Activated CD4-positive, CD25-positive, alpha-beta regulatory T cell treated with anti-CD3 and anti-CD28 coated beads, Interleukin-2, amount 50 U/mL, for 24 hours (primary cell): ENCODE data around the gene HOXB4.

ENCODE experiments used
- ATAC-seq, 2 donors: fragments of 150-1000 bp; cut with Tn5 transposase; one replicate each; pipeline ENCODE4 v1.10.0; 2021; ENCODE audit warnings: mild to moderate bottlenecking in 1 of 2, moderate library complexity in 1 of 2

HOXB4 gene

DNA sequence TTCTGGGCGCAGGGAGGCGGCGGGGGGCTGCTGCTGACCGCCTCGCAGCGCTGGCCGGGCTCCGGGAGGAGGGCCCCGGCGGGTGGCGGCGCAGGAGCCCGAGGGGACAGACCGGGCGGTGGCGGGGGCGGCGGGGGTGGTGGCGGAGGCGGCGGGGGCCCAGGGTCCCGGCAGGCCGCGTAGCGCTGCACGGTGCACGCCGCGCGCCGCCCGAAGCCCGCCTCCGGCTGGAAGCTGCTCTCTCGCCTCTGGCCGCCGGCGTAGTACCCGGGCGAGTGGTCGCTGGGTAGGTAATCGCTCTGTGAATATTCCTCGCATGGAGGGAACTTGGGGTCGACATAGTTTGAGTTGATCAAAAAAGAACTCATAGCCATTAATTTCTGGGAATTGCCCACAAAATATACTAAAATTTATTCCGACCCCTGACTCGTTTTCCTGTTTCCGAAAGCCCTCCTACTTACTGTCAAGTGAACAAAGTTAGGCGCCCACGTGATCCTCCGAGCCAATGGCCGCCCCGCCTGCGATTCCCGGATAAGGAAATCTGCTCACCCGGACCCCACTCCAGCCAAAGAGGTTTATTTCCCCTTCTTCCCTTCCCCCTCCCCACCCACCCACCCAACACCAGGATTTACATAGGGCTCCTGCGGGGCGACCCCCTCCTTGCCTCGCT lies at the start of gene HOXB4:
Gene HOXB4, minus strand, starts transcription at position 405 of the 670 bp plus-strand sequence. Its CDS starts 31 bp downstream, at position 374.
- ATAC-seq = peak; percentile 66 to 68

DNA sequence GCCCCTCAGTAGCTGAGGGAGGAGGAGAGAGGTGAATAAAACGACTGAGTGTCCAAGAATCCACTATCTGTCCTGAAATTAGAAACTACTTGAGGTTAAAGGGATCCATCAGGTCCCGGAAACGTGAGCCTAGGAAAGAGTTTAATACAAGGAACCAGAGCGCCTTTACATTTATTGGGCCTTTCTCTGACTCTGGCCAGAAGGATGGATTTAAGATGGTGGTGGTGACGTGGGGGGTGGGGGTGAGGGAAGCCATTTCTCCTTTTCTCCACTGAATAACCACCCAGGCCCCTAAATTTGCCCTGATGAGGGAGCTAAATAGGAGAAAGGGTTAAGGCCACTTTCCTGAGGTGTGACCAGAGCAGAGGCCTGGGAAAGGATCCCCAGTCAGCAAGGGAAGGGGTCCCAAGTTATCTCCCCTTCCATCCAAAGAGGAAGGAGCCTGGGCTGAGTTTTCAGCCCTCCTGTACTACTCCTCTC lies 49.0 kb upstream of the HOXB4 start:
- no peak for ATAC-seq

DNA sequence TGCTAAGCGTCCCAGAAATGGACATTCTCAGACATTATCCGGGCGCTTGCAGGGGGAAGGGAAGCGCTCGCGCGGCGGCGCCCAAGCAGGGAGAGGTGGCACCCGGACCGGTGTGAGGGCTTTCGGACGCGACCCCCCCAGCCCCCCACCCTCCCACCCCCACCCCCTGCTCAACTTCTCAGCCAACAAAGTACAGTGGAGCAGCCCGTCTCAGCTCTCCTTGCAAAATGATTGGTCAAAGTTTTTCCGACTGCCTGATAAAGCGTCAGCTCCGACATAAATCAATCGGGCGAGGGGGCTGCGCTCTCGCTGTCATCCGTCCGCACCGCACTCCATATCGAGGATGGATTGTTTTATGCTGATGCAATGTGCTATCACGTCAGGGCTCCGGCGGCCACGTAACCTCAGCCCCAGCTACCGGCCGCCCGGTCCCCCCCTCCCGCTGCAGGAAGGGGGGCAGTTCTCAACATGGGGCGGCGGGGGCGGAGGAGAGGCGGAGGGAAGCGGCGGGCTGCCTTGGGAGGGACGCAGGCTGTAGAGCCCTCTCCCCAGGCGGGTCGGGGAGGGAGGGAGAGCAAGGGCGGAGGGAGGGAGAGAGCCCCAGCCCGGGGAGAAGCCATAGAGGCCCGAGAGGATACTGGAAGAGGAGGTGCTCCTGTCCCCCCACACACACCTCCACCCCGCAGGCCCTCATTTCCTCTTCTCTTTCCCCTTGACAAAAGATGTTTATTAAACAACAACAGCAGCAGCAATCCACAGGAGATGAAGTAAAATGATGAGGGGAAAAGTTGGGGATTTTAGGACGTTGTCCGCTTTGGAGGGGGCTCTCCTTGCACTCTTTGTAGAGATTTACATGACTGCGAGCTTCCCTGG lies 48.3 kb upstream of the HOXB4 start, which contains the start of gene HOXB9:
Gene HOXB9, minus strand, starts transcription at position 114 of the 873 bp plus-strand sequence. Its CDS starts 89 bp downstream, at position 25.
- ATAC-seq = peak; percentile 58 to 61

DNA sequence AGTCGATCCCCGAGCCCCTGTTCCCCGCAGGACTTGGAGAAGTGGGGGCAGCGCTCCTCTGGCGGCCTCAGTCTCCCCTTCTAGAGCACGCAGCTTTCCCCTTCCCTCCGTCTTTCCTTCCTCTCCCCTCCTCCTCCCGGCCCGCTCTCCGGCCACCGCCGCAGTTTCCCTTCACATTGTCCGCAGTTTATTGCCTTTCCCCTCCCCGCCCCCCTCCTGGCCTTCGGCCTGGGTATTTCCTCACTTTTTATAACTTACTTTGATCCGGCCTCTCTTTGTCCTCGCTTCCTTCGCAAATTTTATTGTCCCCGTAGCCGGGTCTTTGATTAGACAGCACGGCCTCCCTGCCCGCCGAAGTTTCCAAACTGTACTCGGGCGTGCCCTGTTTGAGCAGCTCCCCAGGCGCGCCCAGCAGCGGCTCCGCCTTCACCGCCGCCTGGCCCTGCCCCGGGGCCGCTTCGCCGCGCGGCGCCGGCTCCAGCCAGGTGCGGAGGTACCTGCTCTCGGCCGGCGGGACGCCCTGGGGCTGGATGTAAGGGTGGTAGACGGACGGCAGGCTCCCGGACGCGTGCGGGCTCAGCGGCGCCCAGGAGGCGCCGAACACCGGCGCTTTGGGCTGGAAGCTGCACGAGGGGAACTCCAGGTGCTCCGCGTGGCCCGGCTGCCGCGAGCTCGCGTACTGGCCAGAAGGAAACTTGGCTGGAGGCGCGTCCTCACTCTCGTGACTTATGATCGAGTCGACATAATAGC lies 47.5 kb upstream of the HOXB4 start:
- ATAC-seq = peak; percentile 76 to 78

DNA sequence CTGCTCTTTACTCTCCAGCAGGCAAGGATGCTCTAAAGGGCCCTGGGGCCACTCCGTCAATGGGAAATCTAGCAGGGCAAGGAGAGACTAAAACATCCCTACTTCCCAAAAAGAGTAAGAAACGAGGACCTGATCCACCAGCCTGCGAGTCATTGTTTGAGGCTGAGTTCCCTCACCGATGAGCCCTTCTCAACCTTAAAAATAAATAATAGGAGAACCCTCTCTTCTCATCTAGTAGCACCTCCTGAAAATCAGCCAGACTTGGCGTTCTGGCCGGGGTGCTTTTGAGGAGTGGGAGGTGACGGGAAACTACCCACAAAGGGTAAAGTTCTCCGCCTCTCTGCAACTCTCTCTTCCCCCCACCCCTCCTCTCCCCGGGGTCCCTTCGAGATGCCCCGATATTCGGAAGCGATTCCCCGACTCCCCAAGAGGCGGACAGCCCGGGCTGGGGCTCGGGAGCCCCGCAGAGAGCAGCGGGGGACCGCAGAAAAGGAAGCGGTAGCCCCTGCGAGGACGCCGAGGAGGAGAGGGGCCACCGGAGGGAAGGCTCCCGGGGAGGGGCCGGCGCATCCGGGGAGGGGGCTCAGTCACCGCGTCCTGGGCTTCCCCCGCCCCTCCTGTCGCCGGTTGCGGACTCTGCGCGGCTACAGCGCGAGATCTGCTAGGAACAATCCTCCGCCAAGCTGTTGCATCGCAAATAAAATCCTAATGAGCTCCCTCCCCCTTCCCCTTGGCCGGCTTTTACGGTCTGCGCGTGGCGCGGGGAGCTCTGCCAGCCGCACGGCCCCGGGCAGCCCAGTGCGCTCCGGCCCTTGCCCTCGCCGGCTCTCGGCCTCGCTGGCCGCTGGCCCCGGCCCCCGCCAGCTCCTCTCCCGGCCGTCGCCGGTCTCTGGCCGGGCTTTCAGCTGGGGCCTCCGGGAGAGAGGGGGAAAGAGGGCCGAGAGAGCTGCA lies 46.7 kb upstream of the HOXB4 start:
- ATAC-seq = no peak

DNA sequence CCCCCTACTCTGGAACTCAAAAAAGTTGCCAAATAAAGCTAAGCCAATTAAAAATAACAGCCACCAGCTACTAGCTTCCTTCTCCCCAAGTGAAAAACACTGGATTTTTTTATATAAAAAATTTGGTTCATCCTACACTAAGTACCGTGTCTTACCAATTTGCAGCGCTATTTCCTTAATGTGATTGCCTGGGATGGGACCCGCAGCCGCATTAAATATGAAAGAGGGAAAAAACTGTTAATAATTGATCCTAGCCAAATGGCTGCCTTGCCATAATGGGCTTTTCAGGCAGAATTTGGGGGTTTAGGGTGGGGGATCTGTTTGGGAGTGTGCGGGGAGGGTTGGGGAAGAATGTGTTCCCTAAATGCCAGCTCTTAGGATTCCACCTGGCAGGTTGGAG lies 46.0 kb upstream of the HOXB4 start:
- ATAC-seq = no peak

DNA sequence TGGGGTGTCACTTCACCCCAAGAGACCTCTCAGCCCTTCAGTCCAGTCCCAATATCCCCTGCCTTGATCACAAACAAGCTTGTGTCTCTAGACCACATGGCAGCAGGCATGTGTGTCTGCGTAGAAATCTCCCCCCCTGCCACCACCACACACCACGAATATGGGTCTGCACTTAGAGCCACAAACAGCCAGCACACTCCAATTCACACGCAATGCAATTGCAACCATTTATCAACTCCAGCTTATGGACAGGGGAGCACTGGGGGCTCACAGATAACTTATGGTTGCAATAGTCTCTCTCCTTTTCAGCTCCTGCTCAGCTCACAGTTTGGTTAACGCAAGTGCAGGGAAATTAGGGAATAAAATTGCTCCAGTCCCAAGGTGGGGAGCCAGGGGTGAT lies 45.4 kb upstream of the HOXB4 start:
- no peak for ATAC-seq

DNA sequence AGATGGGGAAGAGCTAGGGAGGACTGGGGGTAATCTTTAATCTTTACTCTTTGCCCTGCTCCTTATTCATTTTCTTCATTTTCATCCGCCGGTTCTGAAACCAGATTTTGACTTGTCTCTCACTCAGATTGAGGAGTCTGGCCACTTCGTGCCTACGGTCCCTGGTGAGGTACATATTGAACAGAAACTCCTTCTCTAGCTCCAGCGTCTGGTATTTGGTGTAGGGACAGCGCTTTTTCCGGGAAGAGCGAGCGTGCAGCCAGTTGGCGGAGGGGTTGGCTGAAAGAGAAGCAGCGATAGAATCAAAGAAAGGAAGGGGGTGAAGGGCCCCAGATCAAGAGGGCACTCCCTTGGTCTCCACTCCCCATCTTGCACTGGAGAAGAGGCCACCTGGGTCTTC lies 44.7 kb upstream of the HOXB4 start:
- no peak for ATAC-seq

DNA sequence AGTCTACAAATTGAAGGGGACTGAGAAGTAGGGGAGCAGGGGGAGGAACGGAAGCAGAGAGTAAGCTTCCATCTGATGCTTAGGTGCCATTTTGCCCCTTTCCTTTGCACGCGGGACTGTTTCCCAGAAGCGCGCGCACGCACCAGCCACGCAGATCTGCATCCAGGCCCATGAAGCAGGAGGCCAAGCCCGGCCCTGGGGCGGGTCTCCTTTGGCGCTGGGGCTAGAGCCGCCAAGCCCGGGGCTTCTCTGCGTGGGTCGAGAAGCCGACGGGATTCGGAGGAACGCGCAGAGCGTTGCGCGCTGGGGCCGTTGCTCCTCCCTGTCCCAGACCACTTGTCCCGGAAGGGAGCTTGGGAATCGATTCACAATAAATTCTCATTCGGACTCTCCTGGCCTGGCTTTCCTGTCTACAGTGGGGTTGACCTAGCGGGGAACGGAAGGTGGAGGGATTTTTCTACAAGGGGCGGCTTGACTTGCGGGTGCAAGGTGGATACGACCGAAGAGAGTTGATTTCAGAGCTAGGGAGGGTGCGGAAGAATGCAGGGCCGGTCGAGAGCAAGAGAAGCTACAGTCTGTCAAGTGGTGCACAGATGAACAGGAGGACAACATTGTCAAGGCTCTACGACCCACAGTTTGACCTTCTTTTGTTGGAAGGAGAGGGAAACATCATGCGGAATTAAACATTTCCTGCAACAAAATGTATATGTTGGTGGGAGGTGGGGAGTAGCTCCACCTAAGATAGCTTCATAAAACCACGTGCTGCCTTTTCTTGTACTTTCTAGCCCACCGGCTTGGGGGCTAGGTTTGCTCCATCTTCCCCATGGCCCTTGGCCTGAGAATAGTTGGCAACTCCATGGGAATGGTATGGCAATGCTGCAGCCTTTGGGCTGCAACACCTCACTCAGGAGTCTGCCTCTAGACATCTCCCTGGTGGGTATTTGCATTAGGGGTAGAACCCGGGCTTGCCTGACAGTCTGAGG lies 43.6 kb upstream of the HOXB4 start:
- ATAC-seq = no peak

DNA sequence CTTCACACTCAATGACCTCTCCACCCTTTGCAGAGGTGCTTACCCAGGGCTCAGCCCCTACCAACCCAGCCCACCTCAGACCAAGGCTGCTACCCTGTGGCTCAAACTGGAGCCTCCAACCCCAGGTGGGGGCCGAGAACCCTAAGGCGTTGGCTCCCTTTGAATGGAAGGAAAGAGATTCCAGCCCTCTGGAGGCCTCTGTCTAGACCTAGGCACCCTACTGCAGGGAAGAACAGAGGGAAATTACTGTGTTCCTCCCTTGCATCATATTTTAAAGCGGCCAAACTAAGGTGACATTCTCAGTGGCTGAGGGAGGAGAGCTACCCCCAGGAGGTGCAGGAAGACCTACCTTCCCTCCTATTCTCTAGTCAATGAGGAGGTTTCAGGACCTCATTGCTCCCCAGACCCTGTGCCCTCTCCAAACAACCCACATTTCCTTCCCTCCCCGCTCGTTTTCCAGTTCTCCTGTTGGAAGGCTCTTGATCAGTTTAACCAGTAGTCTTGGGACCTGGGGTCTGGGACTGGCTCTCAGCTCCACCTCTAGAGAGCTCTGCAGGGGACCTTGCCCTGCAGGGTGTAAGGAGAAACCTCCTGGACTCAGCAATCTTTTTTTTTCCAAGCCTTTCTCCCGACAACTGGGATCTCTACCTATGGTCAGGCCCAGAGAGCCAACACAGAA lies 42.5 kb upstream of the HOXB4 start:
- ATAC-seq = no peak

DNA sequence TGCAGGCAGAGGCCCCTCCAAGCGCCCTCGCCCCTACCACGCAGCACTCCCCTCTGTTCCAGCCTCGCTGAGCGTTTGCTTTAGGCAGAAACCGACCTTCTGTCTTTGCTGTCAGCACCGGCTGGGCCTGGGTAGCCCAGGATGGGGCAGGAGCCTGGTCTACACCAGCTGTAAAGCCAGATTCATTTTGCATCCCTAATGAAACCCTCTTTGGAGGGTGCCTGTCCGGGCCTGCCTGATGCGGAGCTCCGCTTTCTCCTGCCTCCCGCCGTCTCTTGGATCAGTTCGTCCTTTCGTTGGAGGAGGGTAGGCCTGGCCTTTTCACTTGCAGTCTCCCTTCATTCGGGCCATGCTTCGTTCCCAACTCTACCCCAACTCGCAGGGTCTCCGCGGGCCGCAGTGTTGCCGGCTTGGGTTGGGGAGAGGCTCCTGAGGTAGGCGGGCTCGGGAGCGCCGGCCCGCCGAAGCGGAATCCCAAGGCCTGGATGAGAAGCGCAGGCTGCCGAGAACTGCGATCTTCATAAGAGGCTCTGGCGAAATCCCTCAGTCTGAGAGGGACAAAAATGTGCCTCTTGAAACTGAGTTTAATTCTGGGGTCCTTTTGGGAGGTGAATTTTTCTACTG lies 41.8 kb upstream of the HOXB4 start:
- no peak for ATAC-seq

DNA sequence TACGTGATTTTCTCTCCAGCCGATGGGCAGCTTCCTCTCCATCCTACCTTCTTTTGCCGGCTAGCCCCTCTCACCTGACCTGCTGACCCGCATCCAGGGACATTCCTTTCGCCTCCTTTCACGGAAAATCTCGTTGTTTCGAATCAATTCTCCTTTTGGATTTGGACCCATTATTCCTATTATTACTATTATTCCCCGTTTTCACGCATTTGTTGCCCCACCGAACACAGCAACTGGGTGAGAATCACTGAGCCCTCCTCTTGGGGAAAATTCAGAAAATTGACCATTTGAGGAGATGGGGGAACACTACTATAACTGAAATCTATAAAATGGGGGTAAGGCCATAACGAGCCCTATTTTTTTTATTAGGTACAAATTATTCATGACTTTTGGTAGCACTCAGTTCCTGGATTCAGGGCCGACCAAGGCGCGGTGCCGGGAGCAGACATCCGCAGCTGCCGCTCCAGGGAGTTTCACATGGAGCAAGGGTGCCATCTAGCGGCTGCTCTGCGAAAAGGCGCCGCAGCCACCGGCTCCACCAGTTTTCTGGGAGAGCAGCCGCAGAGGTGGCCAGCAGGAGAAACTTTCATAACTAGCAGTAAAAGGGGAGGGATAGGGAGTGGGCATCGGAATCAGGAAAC lies 40.2 kb upstream of the HOXB4 start:
- peak; percentile 67 to 76 for ATAC-seq

DNA sequence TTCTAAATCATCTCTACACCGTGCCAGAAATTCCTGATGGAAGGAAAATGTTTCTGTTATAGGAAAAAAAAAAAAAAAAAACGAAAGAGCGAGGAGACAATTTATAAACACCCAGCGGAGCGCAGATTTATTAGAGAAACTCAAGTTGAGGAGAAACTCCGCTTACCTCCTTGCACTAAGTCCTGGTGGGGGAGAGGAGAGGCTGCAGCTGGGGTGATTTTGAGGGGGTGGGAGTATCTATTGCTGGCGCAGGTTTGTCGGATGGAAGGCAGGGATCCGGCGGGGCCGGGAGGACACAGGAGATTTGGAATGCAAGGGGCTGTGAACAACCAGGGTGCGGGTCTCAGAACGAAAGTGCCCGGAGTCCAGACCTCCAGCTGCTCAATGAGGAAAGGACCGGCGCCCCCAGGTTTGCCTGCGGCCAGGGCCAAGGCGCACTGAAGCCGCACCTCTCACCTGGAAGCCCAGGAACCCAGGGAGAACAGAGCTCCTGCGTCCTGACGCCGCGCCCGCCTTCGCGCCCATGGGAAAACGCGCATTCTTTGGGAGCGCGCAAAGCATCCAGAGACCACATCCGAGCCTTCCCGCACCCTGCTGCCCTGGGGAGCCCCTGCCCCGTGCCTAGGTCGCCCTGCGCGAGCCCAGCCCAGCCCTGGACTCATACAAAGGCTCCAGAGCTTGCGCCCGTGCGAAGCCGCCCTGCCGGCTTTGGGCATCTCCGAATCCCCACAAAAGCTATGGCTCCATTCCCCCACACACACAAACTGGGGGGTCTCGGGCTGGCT lies 39.5 kb upstream of the HOXB4 start:
- ATAC-seq = no peak

DNA sequence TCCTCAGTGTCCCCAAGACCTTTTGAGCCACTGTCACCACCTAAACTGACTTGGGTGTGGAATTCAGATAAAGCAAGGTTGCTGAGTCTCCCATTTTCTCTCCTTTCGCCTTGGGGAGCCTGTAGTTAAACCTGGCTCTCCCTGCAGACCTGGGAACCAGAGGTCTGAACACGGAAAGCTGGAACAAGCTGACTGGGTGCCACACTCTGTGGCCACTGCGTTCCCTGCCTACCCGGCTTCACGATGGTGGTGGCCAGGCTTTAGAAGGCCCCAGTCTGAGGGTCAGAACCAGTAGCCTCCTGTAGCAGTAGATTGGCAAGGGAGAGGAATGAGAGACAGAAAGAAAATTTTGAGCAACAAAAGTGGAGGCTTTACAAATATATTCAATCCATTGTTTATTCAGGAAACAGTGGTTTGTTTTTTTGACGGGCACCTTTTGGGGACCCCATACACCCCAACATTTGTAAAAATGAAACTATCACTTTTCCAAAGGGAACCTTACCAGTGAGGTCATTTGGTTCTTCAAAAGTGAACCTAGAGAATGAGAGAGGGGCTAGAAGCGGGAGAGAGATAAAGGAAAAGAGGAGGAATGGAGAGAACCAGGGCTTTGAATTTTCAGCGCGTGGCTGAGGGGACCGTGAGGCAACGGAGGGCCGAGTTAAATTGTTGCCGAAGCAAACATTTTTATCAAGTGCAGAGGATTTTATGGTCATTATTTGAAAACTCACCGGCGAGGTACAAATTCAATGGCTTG lies 38.7 kb upstream of the HOXB4 start:
- no peak for ATAC-seq

DNA sequence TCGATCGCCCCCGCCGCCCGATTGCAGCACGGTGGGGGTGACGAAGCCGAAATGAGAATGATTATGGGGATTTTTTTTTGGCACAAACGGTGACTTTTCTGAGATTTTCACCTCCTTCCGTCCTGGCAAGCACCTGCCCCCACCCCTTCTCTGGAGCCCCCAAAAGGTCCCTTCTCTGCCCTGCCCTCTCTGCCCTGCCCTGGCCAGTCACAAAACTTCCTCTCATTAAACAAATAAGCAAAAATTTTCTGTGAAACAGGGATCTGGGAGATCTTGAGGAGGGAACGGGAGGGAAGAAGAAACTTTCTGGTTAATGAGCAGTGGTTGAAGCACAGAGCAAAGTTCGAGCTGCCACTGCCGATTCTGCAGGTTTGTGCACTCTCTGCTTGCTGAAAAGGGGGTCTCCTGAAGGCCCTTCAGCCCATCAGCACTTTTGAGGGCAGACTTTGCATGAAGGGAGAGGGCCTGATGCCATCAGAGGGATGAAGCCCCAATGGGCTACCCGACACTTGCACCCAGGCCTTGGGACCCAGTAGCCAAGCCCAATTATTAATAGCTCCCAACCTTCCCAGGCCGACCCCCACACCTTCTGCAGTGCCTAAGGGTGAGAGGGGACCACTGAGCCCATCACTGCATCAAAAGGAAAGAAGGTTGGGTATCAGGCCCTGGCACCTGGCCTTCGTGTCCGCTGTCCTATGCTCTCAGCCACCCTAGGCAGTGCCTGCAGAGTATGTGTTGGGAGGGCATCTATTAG lies 38.0 kb upstream of the HOXB4 start:
- no peak for ATAC-seq
